PFSK-1 (cell line): ENCODE measurements around the gene PTPN9.
A peak's percentile ranks its signal among the peaks of the same experiment; 100 is the strongest.

Source experiments
- FOXP2 ChIP-seq: optimal IDR thresholded peaks from 2 replicates; pipeline ENCODE3; 2011; ENCODE audit warnings: borderline replicate concordance, control low read depth, inconsistent platforms; ENCODE audit not compliant: insufficient read depth; ENCODE audit errors: extremely low read length, extremely low read depth
- POLR2AphosphoS5 ChIP-seq: IDR thresholded peaks from 2 replicates; pipeline ENCODE4 v1.6.1; 2012; ENCODE audit warnings: low read depth, mild to moderate bottlenecking, control low read depth, low read length, moderate library complexity
- REST ChIP-seq, 2 experiments: IDR thresholded peaks; 2 replicates each; pipeline versions ENCODE4 v1.6.1 to v1.8.0; 2011 to 2012; ENCODE audit warnings: low read depth in 2 of 2, low read length in 2 of 2, control low read depth in 1 of 2, inconsistent platforms in 1 of 2, mild to moderate bottlenecking in 1 of 2, moderate library complexity in 1 of 2; ENCODE audit not compliant: insufficient read depth in 1 of 2
- SIN3A ChIP-seq: IDR thresholded peaks from 2 replicates; pipeline ENCODE4 v1.6.1; 2012; ENCODE audit warnings: mild to moderate bottlenecking, low read length, moderate library complexity, borderline replicate concordance; ENCODE audit not compliant: insufficient read depth
- TAF1 ChIP-seq: IDR thresholded peaks from 2 replicates; pipeline ENCODE4 v1.6.1; 2012; ENCODE audit warnings: low read length, control low read depth, borderline replicate concordance; ENCODE audit not compliant: insufficient read depth

The PTPN9 gene

GRCh38 chr15:75452364-75452864 is 126.7 kb downstream of the PTPN9 start:
- TF ChIP-seq POLR2AphosphoS5 (peak; percentile 16; the same call in 1 of the 2 replicates), REST (IDR thresholded peaks at IDR 0.05; ENCODE audit: insufficient read depth in 1 of 2, low read depth in 2 of 2, low read length in 2 of 2) (no peak)

- TF ChIP-seq FOXP2 (no peak), POLR2AphosphoS5 (no peak), SIN3A (peak; percentile 62; the same call in 1 of the 2 replicates), TAF1 (peak; percentile 51; the same call in 1 of the 2 replicates)
These were observed 127.3 kb downstream of the PTPN9 start, which contains the start of gene SIN3A for GRCh38 chr15:75451674-75452363. Gene SIN3A, minus strand, starts transcription at chr15:75451690. Its CDS starts 21,315 bp downstream, at chr15:75430375.

GRCh38 chr15:75451202-75451673 is 127.9 kb downstream of the PTPN9 start:
- no peak for TF ChIP-seq REST (IDR thresholded peaks at IDR 0.05; ENCODE audit: insufficient read depth in 1 of 2, low read depth in 2 of 2, low read length in 2 of 2)
- no peak for TF ChIP-seq POLR2AphosphoS5
- no peak for TF ChIP-seq FOXP2
- no peak for TF ChIP-seq SIN3A
- no peak for TF ChIP-seq TAF1

- TF ChIP-seq FOXP2, result no peak
- TF ChIP-seq POLR2AphosphoS5, result no peak
- TF ChIP-seq REST (IDR thresholded peaks at IDR 0.05; ENCODE audit: insufficient read depth in 1 of 2, low read depth in 2 of 2, low read length in 2 of 2), result no peak
- no peak for TF ChIP-seq TAF1
- TF ChIP-seq SIN3A, result peak; percentile 88; the same call in 1 of the 2 replicates
These were observed 128.6 kb downstream of the PTPN9 start for GRCh38 chr15:75450307-75451201.

- TF ChIP-seq SIN3A, result no peak
- no peak for TF ChIP-seq POLR2AphosphoS5
- TF ChIP-seq REST (IDR thresholded peaks at IDR 0.05; ENCODE audit: insufficient read depth in 1 of 2, low read depth in 2 of 2, low read length in 2 of 2), result no peak
- no peak for TF ChIP-seq TAF1
These were observed 129.4 kb downstream of the PTPN9 start for GRCh38 chr15:75449585-75450306.
